NCI-H1092 (cell line): ENCODE data around the gene TEAD3.
A peak's percentile ranks its signal among the peaks of the same experiment; 100 is the strongest.
"Not testable (repeated sequence)": the region's sequence is repeated elsewhere in the genome, so short reads cannot be mapped to it uniquely, and the experiment has no call there.

ENCODE experiments used
- DNase-seq: peaks from one replicate; lab custom pipeline; 2025; lab: John Stamatoyannopoulos, UW

TEAD3 gene

GRCh38 chr6:35496841-35497570 lies at the start of gene TEAD3:
Gene TEAD3, minus strand, starts transcription at chr6:35497079.
- no peak for DNase-seq

GRCh38 chr6:35544769-35545361 lies 48.0 kb upstream of the TEAD3 start:
- no peak for DNase-seq

GRCh38 chr6:35543459-35544193 lies 46.7 kb upstream of the TEAD3 start:
- no peak for DNase-seq

- no peak for DNase-seq
Observed at GRCh38 chr6:35541836-35542235, 45.0 kb upstream of the TEAD3 start.

- no peak for DNase-seq
Observed at GRCh38 chr6:35539223-35539622, 42.3 kb upstream of the TEAD3 start.

GRCh38 chr6:35535847-35536246 lies 39.0 kb upstream of the TEAD3 start:
- DNase-seq, result not testable (repeated sequence)

GRCh38 chr6:35534407-35535170 lies 37.7 kb upstream of the TEAD3 start:
- no peak for DNase-seq

GRCh38 chr6:35533981-35534380 lies 37.1 kb upstream of the TEAD3 start:
- DNase-seq, result no peak

- no peak for DNase-seq
Observed at GRCh38 chr6:35532126-35532525, 35.2 kb upstream of the TEAD3 start.

GRCh38 chr6:35524380-35525020 lies 27.6 kb upstream of the TEAD3 start:
- no peak for DNase-seq

GRCh38 chr6:35522660-35523658 lies 26.1 kb upstream of the TEAD3 start:
- peak; percentile 23 for DNase-seq

- DNase-seq, result no peak
Observed at GRCh38 chr6:35522151-35522550, 25.3 kb upstream of the TEAD3 start.

- DNase-seq, result no peak
Observed at GRCh38 chr6:35521235-35521634, 24.4 kb upstream of the TEAD3 start.

GRCh38 chr6:35519313-35520015 lies 22.6 kb upstream of the TEAD3 start:
- no peak for DNase-seq

- DNase-seq, result no peak
Observed at GRCh38 chr6:35518566-35519312, 21.9 kb upstream of the TEAD3 start.

- DNase-seq, result not testable (repeated sequence)
Observed at GRCh38 chr6:35517978-35518377, 21.1 kb upstream of the TEAD3 start.

- DNase-seq, result no peak
Observed at GRCh38 chr6:35516712-35517111, 19.8 kb upstream of the TEAD3 start.

- not testable (repeated sequence) for DNase-seq
Observed at GRCh38 chr6:35515939-35516338, 19.1 kb upstream of the TEAD3 start.

GRCh38 chr6:35514587-35514986 lies 17.7 kb upstream of the TEAD3 start:
- no peak for DNase-seq
